ENCODE results near the gene PSPH. TPM values are rescaled to one million over a fixed set of nuclear protein-coding genes. Genes with fewer than 3 reads are reported as not detected.
"Not testable (repeated sequence)": the region's sequence is repeated elsewhere in the genome, so short reads cannot be mapped to it uniquely, and the experiment has no call there.

Gene PSPH
- total and polyA plus RNA-seq, 2 donors (not counting 1 experiment from before 2014, with no cell fraction given), result 2.0 to 6.2 TPM

DNA sequence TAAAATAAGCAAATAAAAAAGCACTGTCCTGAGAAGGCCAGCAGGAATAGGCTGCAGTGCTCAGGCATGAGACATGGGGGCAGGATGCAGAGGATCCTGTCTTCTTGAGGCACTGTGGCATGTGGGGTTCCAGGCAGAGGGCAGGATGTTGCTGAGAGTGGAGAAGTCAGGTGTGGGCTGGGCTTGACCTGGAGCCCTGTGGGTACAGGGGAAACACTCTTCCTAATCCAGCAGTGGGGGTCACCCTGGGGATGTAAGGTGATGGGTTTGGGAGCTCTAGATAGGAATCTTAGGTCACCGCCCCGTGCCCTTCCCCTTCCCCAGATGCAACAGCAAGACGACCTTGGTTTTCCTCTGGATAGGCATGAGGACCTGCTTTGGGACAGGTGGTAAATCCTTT is 26.4 kb upstream of the PSPH start:
- Mint-ChIP-seq H3K4me3 (no peak overlapping the region), H3K9me3 (ENCODE audit: insufficient read depth) (no peaks in the 10 kb centered on the region), H3K27me3 (no peaks in the 10 kb centered on the region), H3K4me1 (peaks cover 5% of the 10 kb centered on the region), H3K27ac (no peak overlapping the region)
- CTCF ChIA-PET, result interaction anchor here (1.4 to 7.1 kb wide), 3 partner anchors 11 to 437 kb away, joined by 4 to 121 read pairs (median 4); no protein-coding TSS in a partner anchor
- no peaks in the 10 kb centered on the region for H3K79me2 ChIP-seq (ENCODE audit: control insufficient read depth, insufficient read depth, low read length)
- H2AFZ ChIP-seq (ENCODE audit: insufficient read depth, low read depth, low read length, poor library complexity, severe bottlenecking), result no peak overlapping the region
- H3K27me3 ChIP-seq (replicated peaks in 1 of 4; ENCODE audit: control extremely low read depth in 1 of 4, control insufficient read depth in 3 of 4, insufficient read depth in 4 of 4, low read length in 3 of 4), result no peaks in the 10 kb centered on the region
- no peaks in the 10 kb centered on the region for H4K20me1 ChIP-seq (ENCODE audit: control insufficient read depth, insufficient read depth, low read length, poor library complexity, severe bottlenecking)
- H3K4me2 ChIP-seq (replicated peaks; ENCODE audit: low read depth, low read length, poor library complexity, severe bottlenecking), result no peak overlapping the region
- no peak for TF ChIP-seq EZH2 (IDR thresholded peaks at IDR 0.05; ENCODE audit: borderline replicate concordance, insufficient read depth, low read depth, low read length, poor library complexity, severe bottlenecking)
- TF ChIP-seq, protein P1, sequence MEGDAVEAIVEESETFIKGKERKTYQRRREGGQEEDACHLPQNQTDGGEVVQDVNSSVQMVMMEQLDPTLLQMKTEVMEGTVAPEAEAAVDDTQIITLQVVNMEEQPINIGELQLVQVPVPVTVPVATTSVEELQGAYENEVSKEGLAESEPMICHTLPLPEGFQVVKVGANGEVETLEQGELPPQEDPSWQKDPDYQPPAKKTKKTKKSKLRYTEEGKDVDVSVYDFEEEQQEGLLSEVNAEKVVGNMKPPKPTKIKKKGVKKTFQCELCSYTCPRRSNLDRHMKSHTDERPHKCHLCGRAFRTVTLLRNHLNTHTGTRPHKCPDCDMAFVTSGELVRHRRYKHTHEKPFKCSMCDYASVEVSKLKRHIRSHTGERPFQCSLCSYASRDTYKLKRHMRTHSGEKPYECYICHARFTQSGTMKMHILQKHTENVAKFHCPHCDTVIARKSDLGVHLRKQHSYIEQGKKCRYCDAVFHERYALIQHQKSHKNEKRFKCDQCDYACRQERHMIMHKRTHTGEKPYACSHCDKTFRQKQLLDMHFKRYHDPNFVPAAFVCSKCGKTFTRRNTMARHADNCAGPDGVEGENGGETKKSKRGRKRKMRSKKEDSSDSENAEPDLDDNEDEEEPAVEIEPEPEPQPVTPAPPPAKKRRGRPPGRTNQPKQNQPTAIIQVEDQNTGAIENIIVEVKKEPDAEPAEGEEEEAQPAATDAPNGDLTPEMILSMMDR (IDR thresholded peaks at IDR 0.05), result no peak
- POLR2A ChIA-PET, result no interaction called here
- H3K27ac ChIP-seq (ENCODE audit: low read length in 2 of 2), result no peak overlapping the region
- ATAC-seq (ENCODE audit: low read depth) (no peak), DNase-seq (no peak)
- intact Hi-C loops (cut with micrococcal nuclease), result loop anchor here (10.0 kb wide), 1 partner anchor 643 kb away; no protein-coding TSS in a partner anchor
- H3K4me3 ChIP-seq (ENCODE audit: control extremely low read depth in 1 of 5, extremely low read depth in 1 of 5, insufficient read depth in 1 of 5, low read depth in 2 of 5, low read length in 4 of 5), result no peak overlapping the region
- no peaks in the 10 kb centered on the region for H3K4me1 ChIP-seq (ENCODE audit: control insufficient read depth in 2 of 2, insufficient read depth in 2 of 2, low read length in 2 of 2)
- H3K9me3 ChIP-seq (ENCODE audit: control extremely low read depth in 1 of 3, control insufficient read depth in 2 of 3, insufficient read depth in 1 of 3, low read length in 2 of 3), result no peaks in the 10 kb centered on the region
- 100% methylated on average over 1 of the region's 3 CpGs for WGBS (ENCODE audit: insufficient coverage)
- H3K9ac ChIP-seq (ENCODE audit: low read length), result no peak overlapping the region
- peaks cover 0 to 46% of the 10 kb centered on the region in 2 experiments for H3K36me3 ChIP-seq (replicated peaks in 1 of 2; ENCODE audit: control extremely low read depth in 1 of 2, control insufficient read depth in 1 of 2, extremely low read depth in 1 of 2, insufficient read depth in 2 of 2, low read length in 1 of 2)

DNA sequence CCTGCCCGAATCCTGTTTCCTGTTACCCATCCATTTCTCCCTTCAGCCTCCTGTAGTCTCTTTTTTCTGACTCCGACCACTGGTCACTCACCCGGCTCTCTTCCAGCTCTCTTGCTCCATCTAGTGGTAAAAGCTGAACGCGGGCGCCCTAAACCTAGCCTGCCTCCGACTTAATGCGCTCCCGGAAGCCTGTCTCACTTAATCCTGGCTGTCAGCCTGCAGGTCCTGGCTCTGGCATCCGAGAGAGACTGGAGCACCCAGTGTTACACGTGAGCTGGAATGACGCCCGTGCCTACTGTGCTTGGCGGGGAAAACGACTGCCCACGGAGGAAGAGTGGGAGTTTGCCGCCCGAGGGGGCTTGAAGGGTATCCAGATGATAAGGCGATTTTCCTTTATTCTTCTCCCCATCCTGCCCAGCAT is 23.1 kb upstream of the PSPH start:
- ATAC-seq (ENCODE audit: low read depth), result peak; percentile 95
- Mint-ChIP-seq H3K27ac (peak overlapping the region; percentile 12), H3K9me3 (ENCODE audit: insufficient read depth) (no peaks in the 10 kb centered on the region), H3K4me1 (peaks cover 5% of the 10 kb centered on the region), H3K4me3 (no peak overlapping the region), H3K27me3 (no peaks in the 10 kb centered on the region)
- TF ChIP-seq, protein P1 (IDR thresholded peaks at IDR 0.05), result peak; percentile 99
- no peak for TF ChIP-seq EZH2 (IDR thresholded peaks at IDR 0.05; ENCODE audit: borderline replicate concordance, insufficient read depth, low read depth, low read length, poor library complexity, severe bottlenecking)
- Histone ChIP-seq H3K9me3 (ENCODE audit: control extremely low read depth in 1 of 3, control insufficient read depth in 2 of 3, insufficient read depth in 1 of 3, low read length in 2 of 3) (no peaks in the 10 kb centered on the region), H3K36me3 (replicated peaks in 1 of 2; ENCODE audit: control extremely low read depth in 1 of 2, control insufficient read depth in 1 of 2, extremely low read depth in 1 of 2, insufficient read depth in 2 of 2, low read length in 1 of 2) (peaks cover 2 to 44% of the 10 kb centered on the region in 2 experiments), H3K9ac (ENCODE audit: low read length) (no peak overlapping the region), H3K79me2 (ENCODE audit: control insufficient read depth, insufficient read depth, low read length) (no peaks in the 10 kb centered on the region), H4K20me1 (ENCODE audit: control insufficient read depth, insufficient read depth, low read length, poor library complexity, severe bottlenecking) (no peaks in the 10 kb centered on the region), H2AFZ (ENCODE audit: insufficient read depth, low read depth, low read length, poor library complexity, severe bottlenecking) (peak overlapping the region; percentile 23), H3K4me1 (ENCODE audit: control insufficient read depth in 2 of 2, insufficient read depth in 2 of 2, low read length in 2 of 2) (no peaks in the 10 kb centered on the region), H3K27me3 (replicated peaks in 1 of 4; ENCODE audit: control extremely low read depth in 1 of 4, control insufficient read depth in 3 of 4, insufficient read depth in 4 of 4, low read length in 3 of 4) (no peaks in the 10 kb centered on the region), H3K4me3 (ENCODE audit: control extremely low read depth in 1 of 5, extremely low read depth in 1 of 5, insufficient read depth in 1 of 5, low read depth in 2 of 5, low read length in 4 of 5) (no peak overlapping the region), H3K27ac (ENCODE audit: low read length in 2 of 2) (no peak overlapping the region), H3K4me2 (replicated peaks; ENCODE audit: low read depth, low read length, poor library complexity, severe bottlenecking) (no peak overlapping the region)
- intact Hi-C loops (cut with micrococcal nuclease), result loop anchor here (10.0 kb wide), 1 partner anchor 640 kb away; no protein-coding TSS in a partner anchor
- peak; percentile 80 for DNase-seq
- ChIA-PET POLR2A (no interaction called here), CTCF (interaction anchor here (0.5 to 7.1 kb wide), 21 partner anchors 9 to 479 kb away, joined by 3 to 121 read pairs (median 5); partner anchors contain the start of genes CCT6A, CHCHD2, NIPSNAP2 and PSPH)
- 22% methylated on average over 8 of the region's 19 CpGs for WGBS (ENCODE audit: insufficient coverage)

DNA sequence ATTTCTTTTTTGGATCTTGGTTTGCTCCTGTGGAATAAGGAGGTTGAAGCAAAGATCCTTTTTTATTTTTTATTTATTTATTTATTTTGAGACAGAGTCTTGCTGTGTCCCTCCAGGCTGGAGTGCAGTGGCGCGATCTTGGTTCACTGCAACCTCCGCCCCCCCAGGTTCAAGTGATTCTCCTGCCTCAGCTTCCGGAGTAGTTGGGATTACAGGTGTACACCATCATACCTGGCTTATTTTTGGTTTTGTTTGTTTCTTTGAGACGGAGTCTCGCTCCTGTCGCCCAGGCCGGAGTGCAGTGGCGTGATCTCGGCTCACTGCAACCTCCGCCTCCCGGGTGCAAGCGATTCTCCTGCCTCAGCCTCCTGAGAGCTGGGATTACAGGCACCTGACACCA is 15.1 kb upstream of the PSPH start:
- ChIA-PET POLR2A (interaction anchor here (0.6 kb wide), 1 partner anchor 45 kb away, joined by 11 read pairs; no protein-coding TSS in a partner anchor), CTCF (interaction anchor here (0.7 to 2.8 kb wide), 6 partner anchors 8 to 425 kb away, joined by 3 to 22 read pairs (median 4); no protein-coding TSS in a partner anchor)
- Histone ChIP-seq H3K4me1 (ENCODE audit: control insufficient read depth in 2 of 2, insufficient read depth in 2 of 2, low read length in 2 of 2) (peaks cover 5 to 12% of the 10 kb centered on the region in 2 donors), H3K79me2 (ENCODE audit: control insufficient read depth, insufficient read depth, low read length) (peaks cover 13% of the 10 kb centered on the region), H3K36me3 (replicated peaks in 1 of 2; ENCODE audit: control extremely low read depth in 1 of 2, control insufficient read depth in 1 of 2, extremely low read depth in 1 of 2, insufficient read depth in 2 of 2, low read length in 1 of 2) (peaks cover 7 to 29% of the 10 kb centered on the region in 2 experiments)
- H3K9me3 ChIP-seq (ENCODE audit: control extremely low read depth in 1 of 3, control insufficient read depth in 2 of 3, insufficient read depth in 1 of 3, low read length in 2 of 3); intact Hi-C loops (cut with micrococcal nuclease); H3K4me3 ChIP-seq (ENCODE audit: control extremely low read depth in 1 of 5, extremely low read depth in 1 of 5, insufficient read depth in 1 of 5, low read depth in 2 of 5, low read length in 4 of 5); DNase-seq; H4K20me1 ChIP-seq (ENCODE audit: control insufficient read depth, insufficient read depth, low read length, poor library complexity, severe bottlenecking); H3K9ac ChIP-seq (ENCODE audit: low read length); ATAC-seq (ENCODE audit: low read depth); H3K4me3 Mint-ChIP-seq; H2AFZ ChIP-seq (ENCODE audit: insufficient read depth, low read depth, low read length, poor library complexity, severe bottlenecking); H3K27me3 Mint-ChIP-seq; H3K4me2 ChIP-seq (replicated peaks; ENCODE audit: low read depth, low read length, poor library complexity, severe bottlenecking); H3K27me3 ChIP-seq (replicated peaks in 1 of 4; ENCODE audit: control extremely low read depth in 1 of 4, control insufficient read depth in 3 of 4, insufficient read depth in 4 of 4, low read length in 3 of 4); H3K27ac Mint-ChIP-seq; H3K27ac ChIP-seq (ENCODE audit: low read length in 2 of 2); H3K9me3 Mint-ChIP-seq (ENCODE audit: insufficient read depth): not testable (repeated sequence)
- 96% methylated on average over 9 of the region's 13 CpGs for WGBS (ENCODE audit: insufficient coverage)
- peaks cover 22% of the 10 kb centered on the region for H3K4me1 Mint-ChIP-seq
